Measurements from ENCODE around the gene FLRT1.

The FLRT1 gene

DNA sequence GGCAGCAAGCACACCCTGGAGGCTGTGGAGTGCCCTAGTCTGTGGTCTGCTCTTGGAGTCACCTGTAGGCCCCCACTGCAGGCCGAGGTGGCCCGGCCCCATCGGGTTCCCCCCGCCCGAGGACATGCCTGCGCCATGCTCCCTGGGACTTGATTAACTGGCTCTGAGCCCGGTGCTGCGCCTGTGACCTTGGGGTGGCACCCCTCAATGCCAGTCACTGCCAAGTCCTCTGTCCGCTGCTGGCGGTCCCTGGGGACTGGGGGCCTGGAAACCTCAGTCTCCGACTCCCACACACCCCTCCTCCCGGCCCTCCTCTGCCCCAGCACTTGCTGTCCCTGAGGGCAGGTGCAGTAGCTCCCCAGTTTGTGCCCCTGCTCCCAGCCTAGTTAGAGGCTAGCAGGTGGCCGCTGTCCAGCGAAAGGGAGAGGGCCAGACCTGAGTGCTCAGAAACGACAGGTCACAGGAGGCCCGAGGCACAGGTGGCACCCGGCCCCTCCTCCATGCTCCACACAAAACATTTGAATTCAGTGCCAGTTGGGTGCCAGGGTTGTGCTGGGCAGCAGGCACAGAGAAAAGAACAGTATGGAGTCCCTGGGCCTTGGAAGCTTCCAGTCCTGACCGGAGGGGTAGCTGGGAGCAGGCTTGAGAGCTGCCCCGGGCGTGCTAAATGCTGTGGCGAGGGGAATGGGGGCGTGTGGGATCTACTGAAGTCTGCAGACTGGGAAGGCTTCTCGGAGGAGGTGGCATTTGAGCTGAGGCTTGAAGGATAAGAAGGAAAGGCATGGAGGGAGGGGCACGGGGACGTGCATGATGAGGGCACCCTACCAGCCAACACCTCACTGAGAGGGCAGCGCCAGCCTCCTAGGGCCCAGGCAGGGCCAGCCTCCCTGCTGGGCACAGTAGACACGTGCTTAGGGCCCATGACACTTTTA, 16.4 kb upstream of the FLRT1 start:
- H3K9me3 ChIP-seq, result no peaks in the 10 kb centered on the region
- TF ChIP-seq, protein P1, sequence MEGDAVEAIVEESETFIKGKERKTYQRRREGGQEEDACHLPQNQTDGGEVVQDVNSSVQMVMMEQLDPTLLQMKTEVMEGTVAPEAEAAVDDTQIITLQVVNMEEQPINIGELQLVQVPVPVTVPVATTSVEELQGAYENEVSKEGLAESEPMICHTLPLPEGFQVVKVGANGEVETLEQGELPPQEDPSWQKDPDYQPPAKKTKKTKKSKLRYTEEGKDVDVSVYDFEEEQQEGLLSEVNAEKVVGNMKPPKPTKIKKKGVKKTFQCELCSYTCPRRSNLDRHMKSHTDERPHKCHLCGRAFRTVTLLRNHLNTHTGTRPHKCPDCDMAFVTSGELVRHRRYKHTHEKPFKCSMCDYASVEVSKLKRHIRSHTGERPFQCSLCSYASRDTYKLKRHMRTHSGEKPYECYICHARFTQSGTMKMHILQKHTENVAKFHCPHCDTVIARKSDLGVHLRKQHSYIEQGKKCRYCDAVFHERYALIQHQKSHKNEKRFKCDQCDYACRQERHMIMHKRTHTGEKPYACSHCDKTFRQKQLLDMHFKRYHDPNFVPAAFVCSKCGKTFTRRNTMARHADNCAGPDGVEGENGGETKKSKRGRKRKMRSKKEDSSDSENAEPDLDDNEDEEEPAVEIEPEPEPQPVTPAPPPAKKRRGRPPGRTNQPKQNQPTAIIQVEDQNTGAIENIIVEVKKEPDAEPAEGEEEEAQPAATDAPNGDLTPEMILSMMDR (IDR thresholded peaks at IDR 0.05; ENCODE audit: low read depth, low read length), result no peak
- peak; percentile 35 for DNase-seq
- no peaks in the 10 kb centered on the region for H3K4me1 ChIP-seq
- H3K27me3 ChIP-seq, result no peaks in the 10 kb centered on the region
- H3K36me3 ChIP-seq, result no peaks in the 10 kb centered on the region
- no peak overlapping the region for H3K4me3 ChIP-seq (ENCODE audit: low read depth, low read length)

DNA sequence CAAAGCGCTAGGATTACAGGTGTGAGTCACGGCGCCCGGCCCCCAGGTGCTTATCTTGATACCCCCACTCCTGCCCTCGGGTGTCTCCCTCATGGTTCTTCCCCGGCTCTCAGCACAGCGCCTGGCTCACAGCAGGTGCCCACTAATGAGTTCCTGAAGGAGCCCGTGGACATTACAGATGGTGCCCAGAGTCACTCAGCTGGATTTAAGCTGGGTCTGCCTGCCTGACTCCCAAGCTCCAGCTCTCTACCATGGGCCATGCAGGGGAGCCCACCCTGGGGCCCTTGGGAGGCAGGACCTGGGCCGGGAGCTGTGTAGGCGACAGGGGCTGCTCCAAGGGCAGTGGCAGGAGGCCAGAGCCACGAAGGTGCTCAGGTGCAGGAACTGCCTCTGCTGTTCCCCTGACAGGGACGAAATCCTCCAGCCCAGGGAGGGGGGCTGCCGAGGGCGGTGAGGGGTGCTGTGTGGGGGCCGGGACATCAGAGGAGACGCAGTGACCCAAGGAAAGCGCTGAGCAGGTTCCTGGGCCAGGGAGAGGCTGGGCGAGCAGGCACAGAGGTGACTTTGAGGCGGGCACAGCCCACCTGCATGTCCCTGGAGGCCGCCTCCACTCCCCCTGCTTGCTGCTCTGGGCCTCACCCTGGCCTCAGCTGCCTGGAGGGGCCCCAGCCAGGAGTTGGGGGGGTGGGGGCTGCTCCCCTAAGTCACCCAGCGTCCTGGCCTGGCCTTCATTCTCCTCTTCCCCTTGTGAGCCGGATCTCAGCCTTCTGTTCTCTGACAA, 14.6 kb upstream of the FLRT1 start:
- no peaks in the 10 kb centered on the region for H3K4me1 ChIP-seq

DNA sequence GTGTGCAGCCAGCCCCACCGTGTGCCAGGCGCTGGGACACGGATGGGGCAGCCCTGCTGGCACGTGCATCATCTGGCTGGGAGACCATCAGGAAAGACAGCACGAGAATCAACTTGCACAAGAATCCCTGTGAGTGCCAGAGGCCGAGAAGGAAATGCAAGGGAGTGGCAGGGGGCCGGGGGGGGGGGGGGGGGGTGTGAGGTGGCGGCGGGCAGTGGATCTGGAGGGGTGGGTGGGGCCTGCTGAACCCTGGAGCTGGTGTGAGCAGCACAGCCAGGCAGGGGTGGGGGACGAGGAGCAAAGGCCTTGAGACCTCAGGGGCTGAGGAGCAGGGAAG, 14.0 kb upstream of the FLRT1 start:
- TF ChIP-seq, protein P1 (IDR thresholded peaks at IDR 0.05; ENCODE audit: low read depth, low read length), result no peak
- Histone ChIP-seq H3K27me3 (no peaks in the 10 kb centered on the region), H3K4me1 (no peaks in the 10 kb centered on the region), H3K9me3 (no peaks in the 10 kb centered on the region), H3K4me3 (ENCODE audit: low read depth, low read length) (no peak overlapping the region), H3K36me3 (no peaks in the 10 kb centered on the region)
- no peak for DNase-seq

More for the DNA sequence above, 14.6 kb upstream of the FLRT1 start:
- Histone ChIP-seq H3K36me3 (no peaks in the 10 kb centered on the region), H3K4me3 (ENCODE audit: low read depth, low read length) (no peak overlapping the region), H3K9me3 (no peaks in the 10 kb centered on the region), H3K27me3 (no peaks in the 10 kb centered on the region)
- DNase-seq, result no peak
- TF ChIP-seq, protein P1 (IDR thresholded peaks at IDR 0.05; ENCODE audit: low read depth, low read length), result no peak

DNA sequence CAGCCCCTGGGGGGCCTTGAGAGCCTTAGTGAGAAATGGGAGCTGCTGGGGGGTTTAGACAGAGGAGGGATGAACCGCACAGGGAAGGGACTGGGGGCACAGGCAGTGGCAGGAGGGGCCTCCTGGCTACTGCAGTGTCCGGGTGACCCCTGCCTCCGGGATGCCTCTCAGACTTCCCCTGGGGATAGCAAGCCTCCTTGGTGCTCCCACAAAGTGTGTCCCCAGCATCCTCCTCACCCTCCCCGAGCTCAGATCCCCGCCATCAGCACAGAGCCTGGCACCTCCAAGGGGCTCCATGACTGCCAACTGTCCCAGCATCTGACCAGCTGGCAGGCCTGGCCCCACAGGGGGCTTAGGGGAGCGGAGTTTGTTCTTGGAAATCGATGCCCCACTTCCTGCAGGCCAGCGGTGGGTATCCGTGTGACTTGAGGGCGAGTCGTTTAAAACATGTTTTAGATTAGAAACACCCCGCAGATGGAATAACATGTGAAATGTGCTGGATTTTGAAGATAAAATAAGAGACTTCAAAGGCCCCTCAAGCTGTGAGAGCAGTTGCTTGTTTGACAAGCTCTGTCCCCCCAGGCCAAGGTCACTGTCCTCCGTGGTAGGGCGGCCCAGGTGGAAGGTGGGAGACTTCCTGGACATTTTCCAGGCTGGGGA, 13.5 kb upstream of the FLRT1 start:
- no peaks in the 10 kb centered on the region for H3K36me3 ChIP-seq
- TF ChIP-seq, protein P1 (IDR thresholded peaks at IDR 0.05; ENCODE audit: low read depth, low read length), result no peak
- H3K9me3 ChIP-seq, result no peaks in the 10 kb centered on the region
- H3K27me3 ChIP-seq, result no peaks in the 10 kb centered on the region
- H3K4me3 ChIP-seq (ENCODE audit: low read depth, low read length), result no peak overlapping the region
- no peaks in the 10 kb centered on the region for H3K4me1 ChIP-seq
- no peak for DNase-seq

DNA sequence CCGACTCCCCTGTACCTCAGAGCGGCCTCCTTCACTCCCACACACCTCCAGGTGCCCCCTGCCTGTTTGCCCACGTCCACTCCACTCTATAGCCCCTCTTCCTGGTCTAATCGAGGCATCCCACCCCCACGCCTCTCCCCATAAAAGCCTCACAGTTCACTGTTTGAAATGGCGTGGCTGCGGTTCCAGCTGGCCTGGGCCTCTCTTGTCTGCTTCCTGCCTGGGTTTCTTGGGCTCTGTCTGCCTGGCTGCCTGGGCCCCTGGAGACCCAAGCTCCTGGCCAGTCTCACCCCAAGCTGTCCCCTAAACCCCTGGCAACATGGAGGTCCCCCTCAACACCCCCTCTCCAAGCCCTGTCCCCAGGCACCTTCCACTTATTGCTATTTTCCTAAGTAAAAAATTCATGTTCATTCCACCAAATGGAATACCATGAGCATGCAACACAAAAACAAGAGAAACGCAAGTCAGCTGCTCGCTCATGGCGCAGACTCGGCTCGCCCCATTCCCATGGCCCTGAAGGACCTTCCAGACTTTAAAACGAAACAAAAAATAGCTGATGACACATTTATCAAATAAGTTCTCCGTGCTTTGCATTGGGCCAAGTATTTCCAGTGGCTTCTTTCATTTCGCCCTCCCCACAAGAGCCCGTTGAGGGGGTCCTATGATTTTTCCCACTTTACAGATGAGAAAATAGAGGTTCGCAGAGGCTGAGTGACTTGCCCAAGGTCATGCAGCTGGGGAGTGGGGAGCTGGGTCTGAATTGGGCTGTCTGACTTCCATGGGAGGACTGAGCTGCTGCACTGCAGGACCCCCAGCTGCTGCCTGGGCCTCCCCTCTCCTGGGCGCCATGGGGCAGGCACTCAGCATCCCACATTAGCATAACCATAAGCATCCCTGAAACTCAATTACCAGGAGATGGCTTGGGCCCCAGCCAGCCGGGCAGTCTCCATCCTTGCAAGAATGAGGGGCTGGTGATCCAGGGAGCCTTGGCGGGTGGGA, 11.7 kb upstream of the FLRT1 start:
- no peak for DNase-seq
- TF ChIP-seq, protein P1 (IDR thresholded peaks at IDR 0.05; ENCODE audit: low read depth, low read length), result no peak
- H3K4me1 ChIP-seq, result no peaks in the 10 kb centered on the region
- no peaks in the 10 kb centered on the region for H3K9me3 ChIP-seq
- H3K36me3 ChIP-seq, result no peaks in the 10 kb centered on the region
- no peak overlapping the region for H3K4me3 ChIP-seq (ENCODE audit: low read depth, low read length)
- H3K27me3 ChIP-seq, result no peaks in the 10 kb centered on the region
